HepG2 (cell line): ENCODE measurements around the gene TTC31. TPM values are rescaled to one million over a fixed set of nuclear protein-coding genes. Genes with fewer than 3 reads are reported as not detected.

Source experiments
- DNMT3B ChIP-seq: conservative IDR thresholded peaks from 2 replicates; pipeline ENCODE4 v1.6.1; 2016; ENCODE audit warnings: missing biosample characterization, control low read depth
- FOXP1 ChIP-seq, 2 experiments: fragments of 450-650 bp in 1 of 2; IDR thresholded peaks; 2 replicates each; pipeline ENCODE4 v1.6.1; 2017 to 2018; ENCODE audit warnings: antibody characterized with exemption in 1 of 2
- GATAD1 ChIP-seq: IDR thresholded peaks from 2 replicates; pipeline ENCODE4 v1.6.1; 2016; ENCODE audit warnings: missing genetic modification reagents, missing compliant biosample characterization
- HMG20A ChIP-seq: IDR thresholded peaks from 2 replicates; pipeline ENCODE4 v1.6.1; 2016; ENCODE audit warnings: borderline replicate concordance
- KDM1A ChIP-seq: IDR thresholded peaks from 2 replicates; pipeline ENCODE4 v1.6.1; 2016; ENCODE audit warnings: missing compliant biosample characterization
- KDM6A ChIP-seq: IDR thresholded peaks from 2 replicates; pipeline ENCODE4 v1.6.1; 2016; ENCODE audit warnings: low read depth
- KMT2B ChIP-seq: IDR thresholded peaks from 2 replicates; pipeline ENCODE4 v1.6.1; 2016; ENCODE audit warnings: missing genetic modification reagents, missing compliant biosample characterization
- MLX ChIP-seq: IDR thresholded peaks from 2 replicates; pipeline ENCODE4 v1.6.1; 2016
- PHF21A ChIP-seq: sonication (generic); formaldehyde crosslinking; IDR thresholded peaks from 2 replicates; pipeline ENCODE4 v1.5.0; 2020; ENCODE audit warnings: mild to moderate bottlenecking, missing genetic modification reagents
- PPARG ChIP-seq: conservative IDR thresholded peaks from 2 replicates; pipeline ENCODE4 v1.6.1; 2016; ENCODE audit warnings: missing biosample characterization, missing genetic modification reagents
- RERE ChIP-seq: IDR thresholded peaks from 2 replicates; pipeline ENCODE4 v1.6.1; 2016; ENCODE audit warnings: low read depth, missing genetic modification reagents, missing compliant biosample characterization
- SKIL ChIP-seq: sonication (generic); formaldehyde crosslinking; IDR thresholded peaks from 2 replicates; pipeline ENCODE4 v1.8.0; 2022; ENCODE audit warnings: missing genetic modification reagents, mild to moderate bottlenecking, moderate library complexity, borderline replicate concordance
- SMAD1 ChIP-seq: sonication (generic); formaldehyde crosslinking; IDR thresholded peaks from 2 replicates; pipeline ENCODE4 v1.4.0; 2020; ENCODE audit warnings: missing genetic modification reagents, low read depth, mild to moderate bottlenecking, borderline replicate concordance
- SRSF1 ChIP-seq: fragments of 200-400 bp; formaldehyde crosslinking; optimal IDR thresholded peaks from 2 replicates; pipeline ENCODE3; 2017; ENCODE audit warnings: mild to moderate bottlenecking, low read depth, low read length, moderate library complexity
- U2AF2 ChIP-seq: fragments of 200-400 bp; formaldehyde crosslinking; IDR thresholded peaks from 2 replicates; pipeline ENCODE4 v1.6.1; 2017; ENCODE audit warnings: low read depth, mild to moderate bottlenecking, low read length
- ZBTB1 ChIP-seq: sonication (generic); formaldehyde crosslinking; IDR thresholded peaks from 2 replicates; pipeline ENCODE4 v1.4.0; 2020; ENCODE audit warnings: missing genetic modification reagents, borderline replicate concordance
- ZBTB43 ChIP-seq: sonication (generic); formaldehyde crosslinking; conservative IDR thresholded peaks from 2 replicates; pipeline ENCODE4 v1.4.0; 2020; ENCODE audit warnings: missing genetic modification reagents
- ZNF292 ChIP-seq: sonication (generic); formaldehyde crosslinking; IDR thresholded peaks from 2 replicates; pipeline ENCODE4 v1.8.1; 2022; ENCODE audit warnings: mild to moderate bottlenecking, low read depth, missing genetic modification reagents, borderline replicate concordance
- ZNF431 ChIP-seq: sonication (generic); formaldehyde crosslinking; IDR thresholded peaks from 2 replicates; pipeline ENCODE4 v1.9.0; 2022; ENCODE audit warnings: missing genetic modification reagents, low read depth, mild to moderate bottlenecking, borderline replicate concordance
- ZNF460 ChIP-seq: sonication (generic); formaldehyde crosslinking; IDR thresholded peaks from 2 replicates; pipeline ENCODE4 v1.5.1; 2020; ENCODE audit warnings: missing genetic modification reagents, mild to moderate bottlenecking, borderline replicate concordance
- ZNF496 ChIP-seq: sonication (generic); formaldehyde crosslinking; IDR thresholded peaks from 2 replicates; pipeline ENCODE4 v1.8.1; 2023; ENCODE audit warnings: mild to moderate bottlenecking, moderate library complexity, missing genetic modification reagents; ENCODE audit not compliant: insufficient replicate concordance
- ZNF552 ChIP-seq: sonication (generic); formaldehyde crosslinking; IDR thresholded peaks from 2 replicates; pipeline ENCODE4 v1.9.0; 2022; ENCODE audit warnings: missing genetic modification reagents, mild to moderate bottlenecking, borderline replicate concordance
- ZNF7 ChIP-seq: IDR thresholded peaks from 2 replicates; pipeline ENCODE4 v1.6.1; 2016; ENCODE audit warnings: missing biosample characterization, missing genetic modification reagents
- polyA plus RNA-seq, 8 experiments: library from polyadenylated mRNA; depleted of rRNA in 3 of 8; stranded (reverse) in 7 of 8; unstranded in 1 of 8; fragments of >200 nt; fragmentation: Illumina TruSeq in 4 of 8; extraction: Trizol in 4 of 8; gene quantifications; 2 replicates each; pipeline versions ENCODE4 v1.2.1 to v1.2.3, GENCODE V29; 2011 to 2016; ENCODE audit warnings: low read depth in 4 of 8, missing spikeins in 1 of 8, mixed read lengths in 1 of 8; ENCODE audit not compliant: insufficient read depth in 1 of 8
- total RNA-seq, 5 experiments: library from RNA; depleted of rRNA; stranded (reverse); fragments of >200 nt; fragmentation: Illumina TruSeq; extraction: Trizol; gene quantifications; 2 replicates each; pipeline ENCODE4 v1.2.3, GENCODE V29; 2016; ENCODE audit warnings: low read depth in 1 of 5

The TTC31 gene
- total and polyA plus RNA-seq, 2 of the 13 experiments (the other 11 are each of a cell fraction or from before 2014, with no cell fraction given), result 28.3 to 39.5 TPM

DNA sequence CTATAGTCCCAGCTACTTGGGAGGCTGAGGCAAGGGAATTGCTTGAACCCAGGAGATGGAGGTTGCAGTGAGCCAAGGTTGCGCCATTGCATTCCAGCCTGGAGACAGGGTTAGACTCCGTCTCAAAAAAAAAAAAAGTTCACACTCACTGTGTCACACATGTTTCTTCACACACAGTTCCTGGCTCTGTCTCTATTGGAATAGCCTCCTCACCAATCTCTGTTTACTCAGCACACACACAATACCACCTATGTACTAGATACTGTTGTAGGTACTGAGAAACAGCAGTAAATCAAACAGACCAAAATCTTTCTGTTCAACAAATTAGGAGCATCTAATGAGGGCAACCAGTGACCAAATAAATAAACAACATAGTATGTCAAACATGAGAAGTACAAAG is 3.3 kb downstream of the TTC31 start (continued):
- TF ChIP-seq SKIL, result no peak
- TF ChIP-seq GATAD1 (CRISPR knock-in tag), result no peak
- no peak for TF ChIP-seq ZNF460
- TF ChIP-seq ZNF496 (CRISPR knock-in tag), result no peak
- no peak for TF ChIP-seq SRSF1
- no peak for TF ChIP-seq PHF21A (CRISPR knock-in tag)
- no peak for TF ChIP-seq ZNF431
- TF ChIP-seq ZNF552 (CRISPR knock-in tag), result no peak
- no peak for TF ChIP-seq FOXP1 (IDR thresholded peaks at IDR 0.05)
- peak; percentile 74 for TF ChIP-seq FOXP1 (CRISPR knock-in tag; IDR thresholded peaks at IDR 0.05)
- peak; percentile 99 for TF ChIP-seq ZBTB43 (CRISPR knock-in tag)
- TF ChIP-seq KDM1A (CRISPR knock-in tag), result peak; percentile 12; the same call in 1 of the 2 replicates
- no peak for TF ChIP-seq MLX (CRISPR knock-in tag)
- TF ChIP-seq DNMT3B (CRISPR knock-in tag), result no peak
- TF ChIP-seq PPARG (CRISPR knock-in tag), result peak; percentile 68
- no peak for TF ChIP-seq U2AF2
- no peak for TF ChIP-seq ZBTB1 (CRISPR knock-in tag)
- TF ChIP-seq KDM6A, result no peak
- TF ChIP-seq KMT2B (CRISPR knock-in tag), result no peak
- TF ChIP-seq ZNF7 (CRISPR knock-in tag), result no peak
- TF ChIP-seq ZNF292 (CRISPR knock-in tag), result no peak
- TF ChIP-seq RERE (CRISPR knock-in tag), result peak; percentile 55; the same call in 1 of the 2 replicates
- no peak for TF ChIP-seq HMG20A (CRISPR knock-in tag)
- no peak for TF ChIP-seq SMAD1 (CRISPR knock-in tag)
